Peyer's patch (tissue), 4 donors: ENCODE data around the gene IMMP2L. TPM values are rescaled to one million over a fixed set of nuclear protein-coding genes. Genes with fewer than 3 reads are reported as not detected.
A peak's percentile ranks its signal among the peaks of the same experiment; 100 is the strongest.

Experiments used
- DNase-seq, 3 donors: peaks; one replicate each; pipeline ENCODE4 v3.0.0-alpha.2; 2017 to 2019
- H3K27ac ChIP-seq, 4 donors: fragments of 200-600 bp; sonication (generic); one replicate each; pipeline ENCODE4 v1.5.1; 2016 to 2019
- H3K27me3 ChIP-seq, 2 donors: fragments of 200-600 bp; sonication (generic); one replicate each; pipeline ENCODE4 v1.5.1; 2019
- H3K36me3 ChIP-seq, 3 donors: fragments of 200-600 bp; sonication (generic); one replicate each; pipeline ENCODE4 v1.5.1; 2016 to 2019
- H3K4me1 ChIP-seq, 4 donors: fragments of 200-600 bp; sonication (generic); one replicate each; pipeline ENCODE4 v1.5.1; 2016 to 2019
- H3K4me3 ChIP-seq, 4 donors: fragments of 200-600 bp; sonication (generic); 1 replicate in 3 of 4; 2 replicates in 1 of 4; pipeline ENCODE4 v1.5.1; 2016 to 2019; ENCODE audit warnings: mild to moderate bottlenecking in 1 of 4
- H3K9me3 ChIP-seq, 4 donors: fragments of 200-600 bp; sonication (generic); one replicate each; pipeline ENCODE4 v1.5.1; 2016 to 2019; ENCODE audit warnings: mild to moderate bottlenecking in 1 of 4
- POLR2A ChIP-seq, 2 donors: fragments of 450-650 bp; IDR thresholded peaks; one replicate each; pipeline ENCODE4 v1.5.1; 2017; ENCODE audit warnings: antibody characterized with exemption in 2 of 2, mild to moderate bottlenecking in 2 of 2, moderate library complexity in 2 of 2
- total RNA-seq, 4 donors: library from RNA; depleted of rRNA; stranded (reverse); fragments of >200 nt; gene quantifications; one replicate each; pipeline ENCODE4 v1.1.0, GENCODE V29; 2016
- TF ChIP-seq, protein P1 (sequence below), 6 experiments: fragments of 450-650 bp in 4 of 6; fragments of 200-600 bp in 2 of 6; sonication (generic) in 1 of 6; IDR thresholded peaks; one replicate each; pipeline ENCODE4 v1.5.1; 2017 to 2019; ENCODE audit warnings: antibody characterized with exemption in 6 of 6, mild to moderate bottlenecking in 3 of 6, moderate library complexity in 1 of 6

IMMP2L gene
- total RNA-seq, 4 donors from 2014 or later: 5.1 to 16.5 (median 10.9) TPM

DNA sequence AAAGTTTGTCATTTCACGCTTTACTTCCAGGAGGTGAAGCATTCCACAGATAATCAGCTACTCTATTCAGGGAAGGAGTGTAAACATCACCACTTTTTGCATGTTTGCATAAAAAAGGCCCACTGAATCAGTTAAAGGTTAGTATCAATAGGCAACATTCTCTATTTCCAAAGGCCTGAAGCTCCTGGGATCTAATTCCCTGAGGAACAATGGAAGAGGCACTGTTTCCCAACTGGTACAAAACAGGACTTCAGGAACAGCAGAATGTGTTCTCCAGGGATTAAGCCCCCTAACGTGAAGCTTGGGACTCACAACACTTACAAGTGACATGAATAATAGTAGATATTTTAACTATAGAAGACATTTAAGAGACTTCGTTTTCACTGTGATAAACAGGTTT lies 465.3 kb downstream of the IMMP2L start:
- no peaks in the 10 kb centered on the region for H3K27me3 ChIP-seq
- DNase-seq: no peak
- H3K4me1 ChIP-seq: no peaks in the 10 kb centered on the region
- H3K27ac ChIP-seq: no peak overlapping the region
- TF ChIP-seq POLR2A (IDR thresholded peaks at IDR 0.05): no peak
- TF ChIP-seq, protein P1, sequence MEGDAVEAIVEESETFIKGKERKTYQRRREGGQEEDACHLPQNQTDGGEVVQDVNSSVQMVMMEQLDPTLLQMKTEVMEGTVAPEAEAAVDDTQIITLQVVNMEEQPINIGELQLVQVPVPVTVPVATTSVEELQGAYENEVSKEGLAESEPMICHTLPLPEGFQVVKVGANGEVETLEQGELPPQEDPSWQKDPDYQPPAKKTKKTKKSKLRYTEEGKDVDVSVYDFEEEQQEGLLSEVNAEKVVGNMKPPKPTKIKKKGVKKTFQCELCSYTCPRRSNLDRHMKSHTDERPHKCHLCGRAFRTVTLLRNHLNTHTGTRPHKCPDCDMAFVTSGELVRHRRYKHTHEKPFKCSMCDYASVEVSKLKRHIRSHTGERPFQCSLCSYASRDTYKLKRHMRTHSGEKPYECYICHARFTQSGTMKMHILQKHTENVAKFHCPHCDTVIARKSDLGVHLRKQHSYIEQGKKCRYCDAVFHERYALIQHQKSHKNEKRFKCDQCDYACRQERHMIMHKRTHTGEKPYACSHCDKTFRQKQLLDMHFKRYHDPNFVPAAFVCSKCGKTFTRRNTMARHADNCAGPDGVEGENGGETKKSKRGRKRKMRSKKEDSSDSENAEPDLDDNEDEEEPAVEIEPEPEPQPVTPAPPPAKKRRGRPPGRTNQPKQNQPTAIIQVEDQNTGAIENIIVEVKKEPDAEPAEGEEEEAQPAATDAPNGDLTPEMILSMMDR (IDR thresholded peaks at IDR 0.05): no peak
- H3K4me3 ChIP-seq: no peak overlapping the region
- no peaks in the 10 kb centered on the region for H3K36me3 ChIP-seq
- no peaks in the 10 kb centered on the region for H3K9me3 ChIP-seq

DNA sequence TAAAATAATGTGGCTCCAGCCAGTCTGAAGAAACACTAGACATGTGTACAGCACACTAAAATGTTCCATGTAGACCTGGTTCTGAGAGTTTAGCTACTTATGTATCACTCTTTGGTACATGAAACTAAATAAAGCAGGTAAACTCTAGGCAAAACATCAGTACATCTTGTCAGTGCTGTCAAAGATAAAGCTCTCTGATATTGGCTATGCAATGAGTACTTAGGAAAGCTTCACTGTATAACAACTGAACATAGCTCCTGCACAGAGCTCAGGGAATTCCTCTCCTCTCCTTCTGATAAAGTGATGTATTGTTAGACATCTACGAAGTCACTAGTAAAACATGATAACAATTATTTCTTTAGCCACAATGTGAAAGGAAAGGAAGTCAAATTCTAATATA lies 467.9 kb downstream of the IMMP2L start:
- Histone ChIP-seq H3K4me1 (no peaks in the 10 kb centered on the region), H3K36me3 (no peaks in the 10 kb centered on the region), H3K27ac (no peak overlapping the region), H3K4me3 (peak overlapping the region in 1 of 4 donors; percentile 7), H3K9me3 (no peaks in the 10 kb centered on the region), H3K27me3 (no peaks in the 10 kb centered on the region)
- no peak for TF ChIP-seq POLR2A (IDR thresholded peaks at IDR 0.05)
- TF ChIP-seq, protein P1 (IDR thresholded peaks at IDR 0.05): no peak
- no peak for DNase-seq

DNA sequence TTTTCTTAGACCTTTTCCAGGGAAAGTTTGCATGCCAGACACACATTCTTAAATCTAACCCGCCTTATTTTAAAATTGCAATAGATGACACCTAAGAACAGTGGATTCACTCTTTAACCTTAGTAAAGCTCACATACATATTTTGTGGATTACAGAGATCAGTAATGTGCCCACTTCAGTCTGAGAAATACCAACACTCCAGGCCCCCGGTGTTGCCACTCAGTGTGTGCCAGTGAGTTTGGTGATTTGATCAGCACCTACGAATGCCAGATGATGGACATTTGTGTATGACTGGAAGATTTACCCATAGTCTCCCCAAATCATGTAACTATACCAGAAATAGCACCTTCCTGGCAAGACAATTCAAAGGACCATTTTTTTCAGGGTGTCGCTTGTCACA lies 468.8 kb downstream of the IMMP2L start:
- no peaks in the 10 kb centered on the region for H3K4me1 ChIP-seq
- no peak for DNase-seq
- H3K36me3 ChIP-seq: no peaks in the 10 kb centered on the region
- no peak overlapping the region for H3K27ac ChIP-seq
- H3K4me3 ChIP-seq: no peak overlapping the region
- TF ChIP-seq POLR2A (IDR thresholded peaks at IDR 0.05): no peak
- TF ChIP-seq, protein P1 (IDR thresholded peaks at IDR 0.05): no peak
- H3K27me3 ChIP-seq: no peaks in the 10 kb centered on the region
- no peaks in the 10 kb centered on the region for H3K9me3 ChIP-seq

DNA sequence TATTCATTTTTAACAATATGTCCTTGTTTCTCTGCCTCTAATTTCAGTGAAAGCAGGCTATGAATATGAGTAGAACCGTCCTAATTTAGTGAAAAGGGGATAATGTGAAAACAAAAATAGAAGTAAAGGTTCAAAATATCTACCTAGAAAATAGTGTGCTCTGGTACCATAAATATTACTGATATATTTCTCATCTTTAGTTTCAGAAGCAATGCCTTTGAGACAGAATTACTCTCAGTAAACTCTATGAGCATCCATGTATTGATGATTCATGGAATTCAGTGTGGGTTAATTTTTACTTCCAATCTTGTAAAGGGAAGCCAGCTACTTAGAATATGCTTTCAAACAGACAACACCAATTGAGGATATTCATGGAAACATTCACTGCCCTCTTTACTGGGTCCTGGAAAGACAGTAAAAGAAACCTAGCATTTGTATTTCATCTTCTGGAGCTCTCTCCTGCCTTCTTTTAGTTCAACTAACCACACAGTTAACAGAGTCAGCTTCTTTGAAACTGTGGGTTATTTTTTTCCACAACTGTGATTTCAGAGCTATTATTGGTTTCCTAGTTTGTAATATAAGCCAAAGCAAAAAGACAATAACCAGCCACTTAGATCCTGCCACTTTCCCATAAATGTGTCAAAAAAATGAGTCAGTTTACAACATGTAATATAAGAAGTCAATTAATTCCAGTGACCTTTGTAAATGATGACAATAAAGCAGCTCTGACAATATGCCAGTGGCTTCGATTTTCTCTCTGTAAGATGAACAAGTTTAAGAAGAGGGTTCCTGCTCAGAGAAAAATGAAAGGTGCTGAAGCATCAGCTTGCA lies 469.7 kb downstream of the IMMP2L start:
- DNase-seq: no peak
- Histone ChIP-seq H3K27ac (peak overlapping the region in 1 of 4 donors; percentile 22), H3K9me3 (no peaks in the 10 kb centered on the region), H3K4me1 (no peaks in the 10 kb centered on the region), H3K4me3 (peak overlapping the region in 1 of 4 donors; percentile 12), H3K36me3 (no peaks in the 10 kb centered on the region), H3K27me3 (no peaks in the 10 kb centered on the region)
- TF ChIP-seq, protein P1 (IDR thresholded peaks at IDR 0.05): no peak
- no peak for TF ChIP-seq POLR2A (IDR thresholded peaks at IDR 0.05)

DNA sequence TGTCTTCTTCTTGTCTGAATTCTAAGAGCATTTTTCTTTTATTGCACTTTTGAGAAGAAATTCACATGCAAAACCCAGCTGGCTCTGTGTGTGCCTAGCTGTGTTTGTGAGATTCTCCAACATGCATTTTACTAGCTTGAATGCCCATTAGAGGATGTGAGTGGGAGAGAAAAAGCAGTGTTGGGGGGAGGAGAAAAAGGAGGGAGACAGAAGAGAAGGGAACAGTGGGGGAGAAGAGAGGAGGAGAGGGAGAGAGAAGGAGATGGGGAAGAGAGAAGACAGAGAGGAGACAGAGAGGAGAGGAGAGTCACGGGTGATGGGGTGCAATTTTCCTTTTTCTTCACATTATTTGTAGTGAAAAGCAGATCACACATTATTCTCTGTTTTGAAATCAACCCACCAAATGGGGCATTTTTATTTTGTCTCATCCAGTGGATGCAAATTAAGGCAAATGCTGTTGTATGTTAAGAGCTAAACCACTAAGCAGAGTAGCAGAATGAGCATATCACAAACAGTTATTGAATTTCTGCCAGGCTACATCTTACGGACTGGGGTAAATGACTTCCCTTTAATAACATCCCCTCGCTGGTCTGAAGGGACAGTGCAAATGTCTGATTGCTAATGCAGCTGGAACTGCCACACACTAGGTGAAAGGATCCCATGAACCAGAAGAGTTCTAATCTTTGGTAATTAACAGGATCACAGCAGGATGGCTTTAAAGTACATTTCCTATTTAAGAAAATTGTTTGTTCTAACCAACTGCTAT lies 470.5 kb downstream of the IMMP2L start:
- no peak for DNase-seq
- Histone ChIP-seq H3K27ac (peak overlapping the region in 1 of 4 donors; percentile 22), H3K4me1 (no peaks in the 10 kb centered on the region), H3K36me3 (no peaks in the 10 kb centered on the region), H3K4me3 (peak overlapping the region in 3 of 4 donors; percentile 2 to 22 (median 12)), H3K9me3 (no peaks in the 10 kb centered on the region), H3K27me3 (no peaks in the 10 kb centered on the region)
- TF ChIP-seq POLR2A (IDR thresholded peaks at IDR 0.05): no peak
- TF ChIP-seq, protein P1 (IDR thresholded peaks at IDR 0.05): no peak
